ENCODE results near the gene XPNPEP3.
A peak's percentile ranks its signal among the peaks of the same experiment; 100 is the strongest.
"Not testable (repeated sequence)": the region's sequence is repeated elsewhere in the genome, so short reads cannot be mapped to it uniquely, and the experiment has no call there.

The XPNPEP3 gene

GRCh38 chr22:40856513-40857308 is at the start of gene XPNPEP3, which contains the start of gene ST13:
TSS of gene XPNPEP3 (plus strand) at chr22:40857148. CDS start at chr22:40857182, 34 bp downstream.
TSS of gene ST13 (minus strand) at chr22:40856639. CDS start at chr22:40856540, 99 bp downstream.
- DNase-seq, result peak; percentile 98

GRCh38 chr22:40808018-40808841 is 48.7 kb upstream of the XPNPEP3 start:
- no peak for DNase-seq

DNA sequence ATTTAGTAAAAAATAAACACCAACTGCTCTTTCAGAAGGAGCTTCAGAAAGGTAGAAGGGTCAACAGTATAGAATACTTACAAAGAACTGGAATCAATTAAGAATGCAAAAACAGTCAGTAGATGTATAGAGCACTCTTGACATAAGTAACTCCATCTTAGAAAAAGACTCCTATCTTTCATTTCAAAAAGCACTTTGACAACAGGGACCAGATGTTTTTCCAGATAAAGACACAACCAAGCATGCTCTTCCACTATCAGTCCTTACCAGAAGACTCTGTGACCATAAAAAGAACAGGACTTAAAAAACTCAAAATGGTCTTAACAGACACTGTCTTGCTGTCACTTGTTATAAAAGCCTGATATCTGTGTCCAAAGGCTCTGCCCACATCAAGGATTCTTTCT is 43.0 kb upstream of the XPNPEP3 start:
- no peak for DNase-seq

- DNase-seq, result no peak
Observed at GRCh38 chr22:40817737-40818136, 39.2 kb upstream of the XPNPEP3 start.

GRCh38 chr22:40818192-40818746 is 38.7 kb upstream of the XPNPEP3 start:
- DNase-seq, result no peak

- peak; percentile 89 for DNase-seq
Observed at GRCh38 chr22:40818747-40819598, 38.0 kb upstream of the XPNPEP3 start, which contains the start of gene SLC25A17. TSS of gene SLC25A17 (minus strand) at chr22:40819346. CDS start at chr22:40819248, 98 bp downstream.

DNA sequence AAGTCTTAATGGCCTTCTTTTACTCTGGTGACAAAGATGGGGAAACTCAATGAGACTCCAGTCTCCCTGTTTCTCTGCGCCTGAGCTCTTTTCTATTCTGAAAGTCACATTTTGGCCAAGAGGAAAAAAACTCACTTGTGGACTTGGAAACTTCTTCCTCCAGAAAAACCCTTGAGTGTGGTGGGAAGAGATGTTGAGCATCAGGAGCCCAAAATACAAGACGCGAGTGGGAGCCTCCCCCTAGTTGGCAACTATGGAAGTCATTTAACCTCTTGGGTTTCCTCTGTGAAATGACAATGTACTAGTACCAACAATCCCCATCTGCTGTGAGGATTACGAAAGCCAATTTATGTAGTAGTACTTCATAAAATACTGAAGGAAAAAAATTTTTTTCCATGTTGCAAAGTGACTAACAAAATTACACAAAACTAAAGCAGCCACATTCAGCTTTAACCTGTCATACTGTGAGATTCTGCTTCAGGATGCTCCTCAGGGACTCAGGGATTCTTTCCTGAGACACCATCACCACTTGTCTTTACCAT is 37.3 kb upstream of the XPNPEP3 start:
- DNase-seq, result no peak

- no peak for DNase-seq
Observed at GRCh38 chr22:40823426-40823825, 33.5 kb upstream of the XPNPEP3 start.

GRCh38 chr22:40826292-40826691 is 30.7 kb upstream of the XPNPEP3 start:
- not testable (repeated sequence) for DNase-seq

- no peak for DNase-seq
Observed at GRCh38 chr22:40826984-40827741, 29.8 kb upstream of the XPNPEP3 start.

- DNase-seq, result no peak
Observed at GRCh38 chr22:40829131-40829530, 27.8 kb upstream of the XPNPEP3 start.

DNA sequence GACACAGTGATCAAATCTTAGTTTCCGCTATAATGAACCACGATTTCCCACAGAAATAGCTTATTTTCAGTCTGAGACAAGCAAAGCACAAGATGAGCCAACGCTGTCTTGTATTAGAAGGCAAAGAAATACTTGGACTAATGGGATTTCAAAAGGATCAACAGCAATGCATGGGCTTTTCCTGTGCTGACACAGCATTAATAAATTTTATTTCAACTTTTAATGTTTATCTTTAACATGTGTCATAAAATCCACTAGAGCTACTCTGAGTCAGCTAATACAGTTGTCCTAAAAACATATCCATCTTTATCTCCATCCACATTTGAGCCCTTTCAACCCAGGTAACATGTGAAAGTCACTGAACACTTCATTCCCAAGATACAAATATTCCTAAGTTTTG is 22.3 kb upstream of the XPNPEP3 start:
- no peak for DNase-seq

- DNase-seq, result no peak
Observed at GRCh38 chr22:40838486-40838885, 18.5 kb upstream of the XPNPEP3 start.

DNA sequence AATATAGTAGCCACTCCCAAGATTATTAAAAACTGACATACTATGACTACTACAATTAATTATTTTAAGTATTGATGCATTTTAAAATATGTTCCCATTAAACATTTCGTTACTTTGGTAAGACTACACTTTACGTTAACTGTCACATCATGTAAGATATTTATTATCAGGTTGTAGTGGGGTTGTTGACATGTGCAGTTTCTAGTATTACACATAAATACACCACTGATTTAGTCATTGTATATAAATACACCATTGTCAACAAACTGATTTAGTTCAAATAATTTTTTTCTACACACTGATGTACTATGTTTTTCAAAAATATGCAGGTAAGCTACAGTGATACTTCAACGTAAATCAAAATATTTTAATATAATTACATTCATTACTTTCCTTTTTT is 12.0 kb upstream of the XPNPEP3 start:
- no peak for DNase-seq

- not testable (repeated sequence) for DNase-seq
Observed at GRCh38 chr22:40845816-40846215, 11.1 kb upstream of the XPNPEP3 start.

- no peak for DNase-seq
Observed at GRCh38 chr22:40853333-40853732, 3.6 kb upstream of the XPNPEP3 start.

GRCh38 chr22:40853961-40854360 is 3.0 kb upstream of the XPNPEP3 start:
- DNase-seq, result no peak

DNA sequence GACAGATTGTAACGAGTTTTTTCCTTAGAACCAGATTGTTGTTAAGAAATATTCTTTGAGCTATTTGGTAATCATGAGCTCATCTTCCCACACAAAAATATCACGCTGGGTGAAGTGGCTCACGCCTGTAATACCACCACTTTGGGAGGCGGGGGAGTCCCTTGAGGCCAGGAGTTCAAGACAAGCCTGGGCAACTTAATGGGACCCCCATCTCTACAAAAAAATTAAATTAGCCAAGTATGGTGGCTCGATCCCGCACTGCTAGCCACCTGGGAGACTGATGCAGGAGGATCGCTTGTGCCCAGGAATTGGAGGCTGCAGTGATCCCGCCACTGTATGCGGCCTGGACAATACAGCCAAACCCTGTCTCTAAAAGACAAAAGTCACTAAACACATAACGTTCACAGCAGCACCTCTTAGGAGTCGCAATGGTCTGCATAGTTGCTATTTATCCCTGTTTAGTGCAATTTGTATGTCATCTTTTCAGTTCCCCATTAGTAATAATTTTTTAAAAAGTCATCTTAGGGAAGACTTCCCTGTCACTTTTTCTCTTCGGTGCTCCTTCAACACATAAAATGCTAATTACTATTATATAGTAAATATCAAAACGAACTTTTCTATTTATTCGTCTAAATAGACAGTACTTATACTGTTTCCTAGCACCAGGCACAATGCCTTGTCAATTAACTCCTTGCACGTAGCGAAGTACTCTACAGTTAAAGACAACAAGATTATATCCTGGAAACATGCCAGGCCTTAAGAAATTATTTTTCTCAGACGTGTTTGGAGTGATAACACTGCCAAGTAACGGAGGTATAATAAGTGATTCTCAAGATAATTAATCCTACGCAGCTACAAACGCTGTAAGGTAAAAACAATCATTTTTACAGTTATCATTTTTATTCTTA is 1.6 kb upstream of the XPNPEP3 start:
- DNase-seq, result no peak

GRCh38 chr22:40855979-40856512 is 902 bp upstream of the XPNPEP3 start:
- no peak for DNase-seq

DNA sequence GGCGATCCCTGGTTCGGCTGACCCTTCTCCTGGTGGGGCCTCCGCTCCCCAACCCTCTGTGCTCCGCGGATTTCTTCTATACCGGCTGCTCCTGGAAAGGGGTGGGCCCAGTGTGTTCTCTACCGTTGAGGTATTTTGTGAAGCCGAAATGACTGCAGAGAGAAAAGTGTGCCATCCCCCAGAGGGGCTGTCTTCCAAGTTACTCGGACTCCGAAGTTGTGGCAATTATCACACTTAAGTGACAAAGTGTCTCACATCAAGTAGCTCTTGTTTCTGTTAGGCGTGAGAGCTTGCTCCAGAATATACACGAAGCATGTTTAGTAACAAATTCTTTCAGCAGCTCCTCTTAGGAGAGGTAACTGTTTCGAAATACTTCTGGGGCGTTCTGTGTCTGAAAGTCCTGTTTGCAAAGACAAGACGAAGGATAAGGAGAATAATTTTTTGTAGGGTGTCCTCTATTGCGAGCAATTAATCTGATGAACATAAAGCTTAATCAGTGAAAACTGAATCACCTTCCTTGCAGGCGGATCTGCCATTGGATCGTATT is 434 bp downstream of the XPNPEP3 start:
- DNase-seq, result no peak

Measured in activated naive CD4-positive, alpha-beta T cell treated with anti-CD3 and anti-CD28 coated beads, Interleukin-2, amount 50 U/mL, for 16 hours (primary cell).